Loucy (cell line): ENCODE results near the gene KBTBD8.

Source experiments
- H2AFZ ChIP-seq: fragments of 200-600 bp; sonication (generic); 2 replicates; pipeline ENCODE4 v1.6.0; 2016; ENCODE audit warnings: antibody characterized with exemption, mild to moderate bottlenecking, low read length, moderate library complexity
- H3F3A ChIP-seq: fragments of 200-600 bp; 2 replicates; pipeline ENCODE4 v1.6.0; 2016; ENCODE audit warnings: antibody characterized with exemption, low read depth, mild to moderate bottlenecking
- H3K27me3 ChIP-seq: fragments of 200-600 bp; sonication (generic); 2 replicates; pipeline ENCODE4 v1.6.1; 2014; ENCODE audit warnings: low read length, mild to moderate bottlenecking; ENCODE audit not compliant: insufficient read depth, poor library complexity, severe bottlenecking
- H3K36me3 ChIP-seq: fragments of 200-600 bp; sonication (generic); 2 replicates; pipeline ENCODE4 v1.6.1; 2016; ENCODE audit warnings: low read length; ENCODE audit not compliant: insufficient read depth
- H3K4me1 ChIP-seq: fragments of 200-600 bp; sonication (generic); 2 replicates; pipeline ENCODE4 v1.5.1; 2014; ENCODE audit warnings: low read length, mild to moderate bottlenecking; ENCODE audit not compliant: insufficient read depth, poor library complexity, severe bottlenecking
- H3K4me2 ChIP-seq: fragments of 200-600 bp; sonication (generic); 2 replicates; pipeline ENCODE4 v1.6.0; 2014; ENCODE audit warnings: antibody characterized with exemption, low read length, low read depth, mild to moderate bottlenecking; ENCODE audit not compliant: poor library complexity, severe bottlenecking
- H3K4me3 ChIP-seq: fragments of 200-600 bp; sonication (generic); 2 replicates; pipeline ENCODE4 v1.5.1; 2014; ENCODE audit warnings: low read length, mild to moderate bottlenecking, mixed read lengths; ENCODE audit not compliant: poor library complexity, severe bottlenecking
- H3K79me2 ChIP-seq: fragments of 200-600 bp; sonication (generic); 2 replicates; pipeline ENCODE4 v1.6.1; 2014; ENCODE audit warnings: low read length; ENCODE audit not compliant: insufficient read depth
- H3K9ac ChIP-seq: fragments of 200-600 bp; sonication (generic); 2 replicates; pipeline ENCODE4 v1.6.0; 2014; ENCODE audit warnings: mild to moderate bottlenecking, low read depth, low read length, moderate library complexity; ENCODE audit not compliant: poor library complexity, severe bottlenecking
- H3K9me2 ChIP-seq: fragments of 200-600 bp; sonication (generic); replicated peaks from 2 replicates; pipeline ENCODE4 v1.6.1; 2016; ENCODE audit warnings: low read depth, low read length, mixed read lengths
- H3K9me3 ChIP-seq: fragments of 200-600 bp; sonication (generic); 2 replicates; pipeline ENCODE4 v1.6.1; 2014; ENCODE audit warnings: mild to moderate bottlenecking, antibody characterized with exemption, low read length, low read depth; ENCODE audit not compliant: insufficient read depth
- H4K20me1 ChIP-seq: fragments of 200-600 bp; sonication (generic); 2 replicates; pipeline ENCODE4 v1.6.0; 2014; ENCODE audit warnings: antibody characterized with exemption, low read length, mild to moderate bottlenecking; ENCODE audit not compliant: insufficient read depth, poor library complexity, severe bottlenecking
- EZH2phosphoT487 ChIP-seq: fragments of 200-600 bp; IDR thresholded peaks from 2 replicates; pipeline ENCODE4 v1.6.1; 2018; ENCODE audit warnings: antibody characterized with exemption, mild to moderate bottlenecking, moderate library complexity, borderline replicate concordance
- TF ChIP-seq, protein P1 (sequence below): fragments of 200-600 bp; sonication (generic); conservative IDR thresholded peaks from 2 replicates; pipeline ENCODE4 v1.5.1; 2014; ENCODE audit warnings: mild to moderate bottlenecking, antibody characterized with exemption, low read length

The KBTBD8 gene

DNA sequence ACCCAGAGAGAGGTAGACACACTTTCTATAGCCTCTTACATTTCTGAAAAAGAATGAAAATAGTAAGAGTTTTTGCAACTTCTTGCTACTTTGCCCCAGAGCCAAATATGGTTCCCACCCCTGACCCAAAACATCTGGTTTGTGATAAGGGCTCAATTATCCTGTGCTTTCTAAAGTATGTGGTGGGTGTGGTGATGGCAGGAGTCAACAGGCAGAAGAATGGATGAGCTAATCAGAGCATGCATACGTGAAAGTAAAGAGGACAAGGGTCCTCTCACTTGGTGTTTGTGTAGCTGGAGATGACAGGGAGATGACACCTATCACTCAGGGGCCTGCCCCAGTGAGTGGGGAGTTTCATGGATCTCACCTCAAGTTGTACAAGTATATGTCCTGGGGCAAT, 19.1 kb downstream of the KBTBD8 start:
- Histone ChIP-seq H2AFZ (no peak overlapping the region), H3K79me2 (no peaks in the 10 kb centered on the region), H3K4me3 (no peak overlapping the region), H3K27me3 (no peaks in the 10 kb centered on the region), H3K9me3 (no peaks in the 10 kb centered on the region), H3K4me2 (no peak overlapping the region), H3F3A (no peaks in the 10 kb centered on the region), H3K9me2 (no peaks in the 10 kb centered on the region), H3K4me1 (peaks cover 5% of the 10 kb centered on the region), H3K36me3 (no peaks in the 10 kb centered on the region), H4K20me1 (no peaks in the 10 kb centered on the region), H3K9ac (no peak overlapping the region)
- TF ChIP-seq, protein P1, sequence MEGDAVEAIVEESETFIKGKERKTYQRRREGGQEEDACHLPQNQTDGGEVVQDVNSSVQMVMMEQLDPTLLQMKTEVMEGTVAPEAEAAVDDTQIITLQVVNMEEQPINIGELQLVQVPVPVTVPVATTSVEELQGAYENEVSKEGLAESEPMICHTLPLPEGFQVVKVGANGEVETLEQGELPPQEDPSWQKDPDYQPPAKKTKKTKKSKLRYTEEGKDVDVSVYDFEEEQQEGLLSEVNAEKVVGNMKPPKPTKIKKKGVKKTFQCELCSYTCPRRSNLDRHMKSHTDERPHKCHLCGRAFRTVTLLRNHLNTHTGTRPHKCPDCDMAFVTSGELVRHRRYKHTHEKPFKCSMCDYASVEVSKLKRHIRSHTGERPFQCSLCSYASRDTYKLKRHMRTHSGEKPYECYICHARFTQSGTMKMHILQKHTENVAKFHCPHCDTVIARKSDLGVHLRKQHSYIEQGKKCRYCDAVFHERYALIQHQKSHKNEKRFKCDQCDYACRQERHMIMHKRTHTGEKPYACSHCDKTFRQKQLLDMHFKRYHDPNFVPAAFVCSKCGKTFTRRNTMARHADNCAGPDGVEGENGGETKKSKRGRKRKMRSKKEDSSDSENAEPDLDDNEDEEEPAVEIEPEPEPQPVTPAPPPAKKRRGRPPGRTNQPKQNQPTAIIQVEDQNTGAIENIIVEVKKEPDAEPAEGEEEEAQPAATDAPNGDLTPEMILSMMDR: no peak
- TF ChIP-seq EZH2phosphoT487: no peak

DNA sequence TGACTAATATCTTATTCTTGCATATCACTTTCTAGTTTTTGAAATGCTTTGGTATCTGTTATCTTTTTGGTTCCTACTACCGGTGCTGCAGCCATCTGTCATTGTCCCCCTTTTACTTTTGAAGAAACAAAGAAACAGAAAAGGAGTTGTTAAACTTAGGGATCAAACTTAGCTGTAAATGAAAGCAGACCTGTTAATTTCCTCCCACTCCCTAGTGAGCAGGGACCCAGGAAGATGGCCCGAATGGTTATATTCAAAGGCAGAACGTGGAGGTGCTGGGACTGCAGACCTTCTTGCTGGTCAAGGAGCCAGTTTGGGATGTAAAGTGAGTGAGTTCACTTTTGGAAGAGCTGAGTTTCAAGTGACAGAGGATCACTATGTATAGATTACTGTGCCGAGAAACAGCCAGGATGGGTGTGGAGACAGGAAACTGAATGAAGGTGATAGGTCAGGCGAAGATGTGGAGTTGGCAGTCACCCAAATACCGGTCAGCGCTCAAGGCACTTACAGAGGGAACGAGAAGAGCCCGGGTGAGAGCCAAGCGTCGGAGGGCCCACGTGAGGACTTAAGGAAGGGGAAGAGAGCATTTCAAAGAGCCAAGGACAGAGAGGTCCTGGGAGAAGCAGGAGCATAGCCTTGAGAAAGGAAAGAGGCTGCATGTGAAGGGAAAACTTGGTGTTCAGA, 20.1 kb downstream of the KBTBD8 start:
- Histone ChIP-seq H3F3A (no peaks in the 10 kb centered on the region), H3K79me2 (no peaks in the 10 kb centered on the region), H3K9me3 (no peaks in the 10 kb centered on the region), H3K36me3 (no peaks in the 10 kb centered on the region), H4K20me1 (no peaks in the 10 kb centered on the region), H3K27me3 (no peaks in the 10 kb centered on the region), H3K4me1 (peaks cover 5% of the 10 kb centered on the region), H2AFZ (no peak overlapping the region), H3K9me2 (no peaks in the 10 kb centered on the region), H3K4me2 (no peak overlapping the region), H3K4me3 (no peak overlapping the region), H3K9ac (no peak overlapping the region)
- TF ChIP-seq, protein P1: no peak
- no peak for TF ChIP-seq EZH2phosphoT487

DNA sequence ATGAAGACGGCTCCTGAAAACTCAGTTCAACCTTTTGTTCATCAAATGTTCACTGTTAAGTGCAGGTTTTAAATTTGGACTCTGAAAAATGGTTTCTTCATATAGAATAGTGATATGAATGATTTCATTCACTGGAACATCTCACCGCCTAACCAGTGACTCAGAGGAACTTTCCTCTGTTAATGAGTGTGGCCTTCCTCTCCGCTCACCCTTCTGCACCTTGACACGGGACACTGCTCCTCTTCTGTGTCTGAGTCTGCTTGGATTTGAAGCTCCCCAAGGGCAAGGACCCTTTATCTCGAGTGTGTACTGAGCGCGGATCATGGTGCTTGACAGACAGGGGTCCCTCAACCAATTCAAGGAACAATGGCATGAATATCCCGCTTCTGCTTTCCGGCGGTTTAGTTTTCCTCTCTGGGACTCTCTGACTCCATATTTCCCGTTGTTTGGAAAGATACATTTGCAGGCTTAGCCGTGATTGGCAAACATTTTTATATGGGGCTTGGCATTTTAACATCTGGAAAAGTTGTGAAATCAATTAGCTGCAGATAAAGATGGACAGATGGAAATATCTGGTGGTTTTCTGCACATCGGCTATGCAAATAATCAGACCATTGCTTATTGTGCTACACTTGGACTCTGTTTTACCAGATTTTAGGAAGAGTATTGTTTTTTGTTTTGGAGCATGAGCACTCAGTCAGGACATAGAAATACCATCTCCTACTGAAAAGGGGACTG, 20.9 kb downstream of the KBTBD8 start:
- Histone ChIP-seq H3K9ac (no peak overlapping the region), H2AFZ (no peak overlapping the region), H3K4me2 (no peak overlapping the region)

More for the DNA sequence above, 20.9 kb downstream of the KBTBD8 start:
- no peaks in the 10 kb centered on the region for H3K27me3 ChIP-seq
- no peak for TF ChIP-seq EZH2phosphoT487
- TF ChIP-seq, protein P1: no peak
- H3K9me3 ChIP-seq: no peaks in the 10 kb centered on the region
- H3K4me1 ChIP-seq: peaks cover 5% of the 10 kb centered on the region
- H4K20me1 ChIP-seq: no peaks in the 10 kb centered on the region
- H3F3A ChIP-seq: no peaks in the 10 kb centered on the region
- no peaks in the 10 kb centered on the region for H3K79me2 ChIP-seq
- H3K4me3 ChIP-seq: no peak overlapping the region
- no peaks in the 10 kb centered on the region for H3K9me2 ChIP-seq
- no peaks in the 10 kb centered on the region for H3K36me3 ChIP-seq
